H9 (cell line): ENCODE measurements around the gene SNTG2. TPM values are rescaled to one million over a fixed set of nuclear protein-coding genes. Genes with fewer than 3 reads are reported as not detected.

ENCODE experiments used
- DNase-seq: peaks from one replicate; pipeline ENCODE4 v3.0.0-alpha.2; 2017
- H2AFZ ChIP-seq: one replicate; pipeline ENCODE4 v1.6.1; 2013; ENCODE audit warnings: mild to moderate bottlenecking, low read length, control low read depth, moderate library complexity
- H2AK5ac ChIP-seq: 2 replicates; pipeline ENCODE4 v1.6.1; 2013; ENCODE audit warnings: low read length, control low read depth, mixed read lengths; ENCODE audit not compliant: insufficient read length
- H2BK120ac ChIP-seq: one replicate; pipeline ENCODE4 v1.6.1; 2013; ENCODE audit warnings: low read depth, mild to moderate bottlenecking, low read length, control low read depth, inconsistent platforms; ENCODE audit not compliant: poor library complexity, severe bottlenecking
- H2BK12ac ChIP-seq: 2 replicates; pipeline ENCODE4 v1.6.1; 2013; ENCODE audit warnings: low read length, control low read depth, mixed read lengths, low read depth; ENCODE audit not compliant: insufficient read length
- H2BK15ac ChIP-seq: 2 replicates; pipeline ENCODE4 v1.6.1; 2013; ENCODE audit warnings: low read depth, low read length, control low read depth
- H2BK20ac ChIP-seq: one replicate; pipeline ENCODE4 v1.6.1; 2013; ENCODE audit warnings: low read depth, mild to moderate bottlenecking, low read length, control low read depth, inconsistent platforms; ENCODE audit not compliant: poor library complexity, severe bottlenecking
- H2BK5ac ChIP-seq: 2 replicates; pipeline ENCODE4 v1.6.1; 2013; ENCODE audit warnings: low read length, control low read depth, mixed read lengths; ENCODE audit not compliant: insufficient read length
- H3K14ac ChIP-seq: 2 replicates; pipeline ENCODE4 v1.6.1; 2013; ENCODE audit warnings: low read length, control low read depth; ENCODE audit not compliant: insufficient read depth
- H3K18ac ChIP-seq: 2 replicates; pipeline ENCODE4 v1.6.1; 2013; ENCODE audit warnings: low read depth, mild to moderate bottlenecking, mixed read lengths, low read length, control low read depth; ENCODE audit not compliant: insufficient read length
- H3K23ac ChIP-seq: 2 replicates; pipeline ENCODE4 v1.6.1; 2013; ENCODE audit warnings: low read length, control low read depth, mixed read lengths, low read depth; ENCODE audit not compliant: insufficient read length
- H3K23me2 ChIP-seq: 2 replicates; pipeline ENCODE4 v1.6.1; 2013; ENCODE audit warnings: low read depth, mild to moderate bottlenecking, mixed read lengths, low read length, control low read depth; ENCODE audit not compliant: insufficient read length, poor library complexity, severe bottlenecking
- H3K27ac ChIP-seq: 2 replicates; pipeline ENCODE4 v1.5.1; 2013; ENCODE audit warnings: low read length, control low read depth, mixed read lengths, low read depth; ENCODE audit not compliant: insufficient read length
- H3K27me3 ChIP-seq: 2 replicates; pipeline ENCODE4 v1.6.1; 2013; ENCODE audit warnings: low read length, control low read depth, inconsistent platforms; ENCODE audit not compliant: insufficient read depth
- H3K4ac ChIP-seq: 2 replicates; pipeline ENCODE4 v1.6.1; 2013; ENCODE audit warnings: low read depth, mild to moderate bottlenecking, control low read depth, inconsistent platforms, low read length, moderate library complexity
- H3K4me1 ChIP-seq: 2 replicates; pipeline ENCODE4 v1.6.1; 2013; ENCODE audit warnings: low read length, control low read depth, inconsistent platforms; ENCODE audit not compliant: insufficient read depth
- H3K4me2 ChIP-seq: 2 replicates; pipeline ENCODE4 v1.6.1; 2013; ENCODE audit warnings: low read length, control low read depth, mixed read lengths; ENCODE audit not compliant: insufficient read length, insufficient read depth
- H3K56ac ChIP-seq: 2 replicates; pipeline ENCODE4 v1.6.1; 2013; ENCODE audit warnings: low read depth, mild to moderate bottlenecking, mixed read lengths, low read length, control low read depth; ENCODE audit not compliant: insufficient read length
- H3K79me1 ChIP-seq: 2 replicates; pipeline ENCODE4 v1.6.1; 2013; ENCODE audit warnings: low read depth, mild to moderate bottlenecking, moderate library complexity, low read length, control low read depth, inconsistent platforms; ENCODE audit not compliant: insufficient read depth, poor library complexity, severe bottlenecking
- H3K79me2 ChIP-seq: 2 replicates; pipeline ENCODE4 v1.6.1; 2013; ENCODE audit warnings: low read length, control low read depth, inconsistent platforms; ENCODE audit not compliant: insufficient read depth
- H3K9ac ChIP-seq: 2 replicates; pipeline ENCODE4 v1.6.1; 2013; ENCODE audit warnings: low read length, control low read depth, mixed read lengths; ENCODE audit not compliant: insufficient read length; ENCODE audit errors: extremely low read depth
- H3K9me3 ChIP-seq: one replicate; pipeline ENCODE4 v1.6.1; 2013; ENCODE audit warnings: low read depth, low read length, inconsistent platforms; ENCODE audit not compliant: control insufficient read depth
- H3T11ph ChIP-seq: one replicate; pipeline ENCODE4 v1.6.1; 2013; ENCODE audit warnings: mild to moderate bottlenecking, low read length, control low read depth, inconsistent platforms
- H4K20me1 ChIP-seq: one replicate; pipeline ENCODE4 v1.6.1; 2013; ENCODE audit not compliant: control insufficient read depth, insufficient read length, insufficient read depth
- H4K5ac ChIP-seq: 2 replicates; pipeline ENCODE4 v1.6.1; 2013; ENCODE audit warnings: low read depth, mild to moderate bottlenecking, mixed read lengths, low read length, control low read depth; ENCODE audit not compliant: insufficient read length
- H4K8ac ChIP-seq: replicated peaks from 2 replicates; pipeline ENCODE4 v1.6.1; 2013; ENCODE audit warnings: low read length, control low read depth, mixed read lengths, low read depth; ENCODE audit not compliant: insufficient read length
- H4K91ac ChIP-seq: 2 replicates; pipeline ENCODE4 v1.6.1; 2013; ENCODE audit warnings: low read depth, mild to moderate bottlenecking, moderate library complexity, mixed read lengths, low read length, control low read depth; ENCODE audit not compliant: insufficient read length
- H3K27ac Mint-ChIP-seq, 3 experiments: 2 replicates in 2 of 3; 3 replicates in 1 of 3; pipeline ENCODE4 v1.8.0; 2020 to 2021; ENCODE audit warnings: mixed read lengths in 3 of 3, mild to moderate bottlenecking in 1 of 3, moderate library complexity in 1 of 3
- H3K27me3 Mint-ChIP-seq: 2 replicates; pipeline ENCODE4 v1.8.0; 2021; ENCODE audit warnings: low read depth, mild to moderate bottlenecking, moderate library complexity, mixed read lengths
- H3K36me3 Mint-ChIP-seq, 3 experiments: 2 replicates in 2 of 3; 3 replicates in 1 of 3; pipeline ENCODE4 v1.8.0; 2020 to 2021; ENCODE audit warnings: low read depth in 3 of 3, mixed read lengths in 3 of 3; ENCODE audit not compliant: insufficient read depth in 1 of 3
- H3K4me1 Mint-ChIP-seq, 2 experiments: 2 replicates each; pipeline ENCODE4 v1.8.0; 2020; ENCODE audit warnings: mixed read lengths in 2 of 2
- H3K4me3 Mint-ChIP-seq, 2 experiments: 2 replicates in 1 of 2; 3 replicates in 1 of 2; pipeline ENCODE4 v1.8.0; 2020 to 2021; ENCODE audit warnings: mild to moderate bottlenecking in 2 of 2, mixed read lengths in 2 of 2, moderate library complexity in 1 of 2
- H3K9me3 Mint-ChIP-seq, 2 experiments: 2 replicates in 1 of 2; 3 replicates in 1 of 2; pipeline ENCODE4 v1.8.0; 2020; ENCODE audit warnings: mild to moderate bottlenecking in 2 of 2, mixed read lengths in 2 of 2, moderate library complexity in 1 of 2
- CTCF ChIP-seq: fragments of 200-600 bp; sonication (generic); conservative IDR thresholded peaks from 3 replicates; pipeline ENCODE4 v1.8.0; 2021; ENCODE audit warnings: antibody characterized with exemption, mild to moderate bottlenecking
- WGBS: extraction: QIAGEN DNeasy Blood & Tissue Kit; methylation state at CpG from one replicate; pipeline ENCODE4 v1.1.7; 2013; ENCODE audit warnings: missing lambda C conversion rate, low lambda C conversion rate, mixed read lengths; ENCODE audit not compliant: insufficient read length; ENCODE audit errors: extremely low coverage; 5-methylcytosine and 5-hydroxymethylcytosine counted together
- total RNA-seq: library from RNA; stranded (reverse); gene quantifications from 2 replicates; pipeline ENCODE4 v1.2.1, GENCODE V29; 2021

The SNTG2 gene
- total RNA-seq, 1 experiment from 2014 or later, result 13.2 TPM

- Mint-ChIP-seq H3K4me3 (no peak overlapping the region), H3K27me3 (peaks cover 3% of the 10 kb centered on the region; the same call in 1 of the 2 replicates), H3K4me1 (no peaks in the 10 kb centered on the region), H3K27ac (no peak overlapping the region), H3K36me3 (peaks cover 18 to 39% (median 23%) of the 10 kb centered on the region in 3 experiments), H3K9me3 (peaks cover 27% of the 10 kb centered on the region in 2 experiments)
- H3K4ac ChIP-seq, result no peak overlapping the region
- no peak overlapping the region for H4K8ac ChIP-seq
- H3K9me3 ChIP-seq, result peaks cover 1% of the 10 kb centered on the region
- no peak overlapping the region for H3T11ph ChIP-seq
- H3K9ac ChIP-seq, result no peak overlapping the region
- H3K79me1 ChIP-seq, result no peaks in the 10 kb centered on the region
- H4K20me1 ChIP-seq, result no peaks in the 10 kb centered on the region
- H2BK20ac ChIP-seq, result no peak overlapping the region
- no peak overlapping the region for H3K56ac ChIP-seq
- H3K23me2 ChIP-seq, result no peaks in the 10 kb centered on the region
- no peak for DNase-seq
- H3K18ac ChIP-seq, result no peak overlapping the region
- WGBS, result no CpG with 5 or more reads among the region's 3 CpGs
- H4K5ac ChIP-seq, result no peak overlapping the region
- no peak overlapping the region for H3K4me2 ChIP-seq
- H3K27ac ChIP-seq, result no peak overlapping the region
- H3K27me3 ChIP-seq, result no peaks in the 10 kb centered on the region
- no peak overlapping the region for H4K91ac ChIP-seq
- H3K79me2 ChIP-seq, result no peaks in the 10 kb centered on the region
- no peak overlapping the region for H3K14ac ChIP-seq
- no peak overlapping the region for H2AK5ac ChIP-seq
- H2BK12ac ChIP-seq, result no peak overlapping the region
- no peak for TF ChIP-seq CTCF
- no peak overlapping the region for H3K23ac ChIP-seq
- H2BK15ac ChIP-seq, result no peak overlapping the region
- no peak overlapping the region for H2AFZ ChIP-seq
- no peak overlapping the region for H2BK120ac ChIP-seq
- no peak overlapping the region for H2BK5ac ChIP-seq
- H3K4me1 ChIP-seq, result no peaks in the 10 kb centered on the region
Observed at GRCh38 chr2:1224901-1225300, 274.3 kb downstream of the SNTG2 start.
